A673 (cell line): ENCODE results near the gene VAV2. TPM values are rescaled to one million over a fixed set of nuclear protein-coding genes. Genes with fewer than 3 reads are reported as not detected.

Source experiments
- BruUV-seq: library from RNA; stranded (reverse); fragments of 400-500 nt; replicated peaks from 2 replicates; lab custom pipeline; 2021; lab: Mats Ljungman, UMichigan
- CTCF ChIA-PET: fragments of 300-600 bp; sonication (Branson Sonifier 250); formaldehyde crosslinking; loops from one replicate; lab custom pipeline; 2022; ENCODE audit warnings: antibody characterized with exemption; lab: Charles Lee
- POLR2A ChIA-PET: fragments of 300-600 bp; sonication (Branson Sonifier 250); formaldehyde crosslinking; loops from one replicate; lab custom pipeline; 2022; ENCODE audit warnings: antibody characterized with exemption; ENCODE audit not compliant: low non-redundant PET; lab: Charles Lee
- DNase-seq: peaks from one replicate; pipeline ENCODE4 v3.0.0-alpha.2; 2015; ENCODE audit warnings: low spot score
- H3K27ac ChIP-seq: fragments of 200-600 bp; sonication (generic); 2 replicates; pipeline ENCODE4 v1.5.1; 2016; ENCODE audit warnings: mixed run types, low read depth, mild to moderate bottlenecking, mixed read lengths, antibody characterized with exemption, low read length; ENCODE audit not compliant: poor library complexity, severe bottlenecking
- H3K27me3 ChIP-seq: fragments of 200-600 bp; sonication (generic); replicated peaks from 2 replicates; pipeline ENCODE4 v1.6.1; 2017; ENCODE audit warnings: mixed run types, low read depth, mild to moderate bottlenecking, mixed read lengths, antibody characterized with exemption, low read length; ENCODE audit not compliant: insufficient read depth, poor library complexity
- H3K36me3 ChIP-seq: fragments of 200-600 bp; sonication (generic); 2 replicates; pipeline ENCODE4 v1.6.1; 2016; ENCODE audit warnings: mixed run types, mild to moderate bottlenecking, mixed read lengths, antibody characterized with exemption, low read length; ENCODE audit not compliant: insufficient read depth, poor library complexity, severe bottlenecking
- H3K4me1 ChIP-seq: fragments of 200-600 bp; sonication (generic); 2 replicates; pipeline ENCODE4 v1.6.1; 2017; ENCODE audit warnings: mixed run types, mild to moderate bottlenecking, mixed read lengths, antibody characterized with exemption, low read length; ENCODE audit not compliant: insufficient read depth, poor library complexity, severe bottlenecking
- H3K4me3 ChIP-seq: fragments of 200-600 bp; sonication (generic); 2 replicates; pipeline ENCODE4 v1.5.1; 2016; ENCODE audit warnings: low read depth, mixed run types, mild to moderate bottlenecking, mixed read lengths, low read length; ENCODE audit not compliant: poor library complexity, severe bottlenecking
- H3K9me3 ChIP-seq: fragments of 200-600 bp; sonication (generic); 2 replicates; pipeline ENCODE4 v1.6.1; 2016; ENCODE audit warnings: mixed run types, low read depth, mild to moderate bottlenecking, mixed read lengths, antibody characterized with exemption, low read length; ENCODE audit not compliant: poor library complexity, severe bottlenecking
- EZH2 ChIP-seq: fragments of 200-600 bp; sonication (generic); IDR thresholded peaks from 2 replicates; pipeline ENCODE4 v1.6.1; 2017; ENCODE audit warnings: borderline replicate concordance, low read depth, mild to moderate bottlenecking, mixed read lengths, antibody characterized with exemption, low read length; ENCODE audit not compliant: poor library complexity, severe bottlenecking
- intact Hi-C: fragments of 100-400 bp; cut with micrococcal nuclease; formaldehyde crosslinking; loops from one replicate; pipeline ENCODE4 v1.10.0; 2022; ENCODE audit not compliant: unreplicated experiment
- total RNA-seq: library from RNA; stranded (reverse); gene quantifications from 2 replicates; pipeline ENCODE4 v1.2.3, GENCODE V29; 2021
- TF ChIP-seq, protein P1 (sequence below): fragments of 300-800, 200-600 bp; sonication (generic); conservative IDR thresholded peaks from 2 replicates; pipeline ENCODE4 v1.5.1; 2017; ENCODE audit warnings: low read depth, mild to moderate bottlenecking, antibody characterized with exemption, low read length, moderate library complexity, mixed read lengths

VAV2 gene
- total RNA-seq, 1 experiment from 2014 or later: 16.4 TPM

DNA sequence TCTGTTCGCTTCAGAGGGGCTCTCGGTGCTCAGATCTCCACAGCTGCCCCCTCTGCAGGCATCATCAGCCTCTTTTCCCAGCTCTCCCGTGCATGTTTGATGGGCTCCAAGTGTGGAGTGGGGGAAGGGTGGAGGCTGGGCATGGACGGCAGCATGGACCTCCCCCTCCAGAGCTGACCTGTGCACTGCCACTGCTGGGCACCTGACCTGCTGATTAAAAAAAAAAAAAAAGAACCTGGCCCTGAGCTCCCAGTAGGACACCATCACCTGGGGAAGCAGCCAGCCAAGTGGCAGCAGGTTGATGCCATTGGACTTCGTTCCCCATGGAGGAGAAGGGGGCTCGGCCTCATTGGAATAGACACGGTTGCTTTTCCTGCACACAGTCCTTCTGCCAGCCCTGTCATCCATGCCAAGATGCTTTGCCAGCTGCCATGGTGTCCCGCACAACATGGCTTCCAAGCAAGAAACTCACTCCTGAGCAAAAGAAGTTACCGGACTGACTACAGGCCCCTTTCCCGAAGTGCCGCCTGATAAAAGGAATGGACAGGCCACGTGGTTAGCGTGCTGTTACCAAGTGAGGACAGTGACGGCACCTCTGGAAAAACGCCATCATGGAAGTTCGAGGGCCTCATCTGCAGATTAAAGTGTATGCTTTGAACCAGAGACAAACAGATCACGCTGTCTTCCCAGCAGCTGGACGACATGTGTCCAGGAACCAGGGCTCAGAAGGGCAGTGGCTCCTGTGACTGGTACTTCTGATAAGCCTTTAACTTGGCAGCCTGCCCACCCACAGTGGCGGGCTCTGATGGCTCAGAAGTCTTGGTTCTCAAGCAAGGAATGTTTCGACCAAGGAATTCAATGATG, 18.4 kb upstream of the VAV2 start:
- H3K9me3 ChIP-seq: peaks cover 7% of the 10 kb centered on the region
- TF ChIP-seq EZH2: no peak
- TF ChIP-seq, protein P1, sequence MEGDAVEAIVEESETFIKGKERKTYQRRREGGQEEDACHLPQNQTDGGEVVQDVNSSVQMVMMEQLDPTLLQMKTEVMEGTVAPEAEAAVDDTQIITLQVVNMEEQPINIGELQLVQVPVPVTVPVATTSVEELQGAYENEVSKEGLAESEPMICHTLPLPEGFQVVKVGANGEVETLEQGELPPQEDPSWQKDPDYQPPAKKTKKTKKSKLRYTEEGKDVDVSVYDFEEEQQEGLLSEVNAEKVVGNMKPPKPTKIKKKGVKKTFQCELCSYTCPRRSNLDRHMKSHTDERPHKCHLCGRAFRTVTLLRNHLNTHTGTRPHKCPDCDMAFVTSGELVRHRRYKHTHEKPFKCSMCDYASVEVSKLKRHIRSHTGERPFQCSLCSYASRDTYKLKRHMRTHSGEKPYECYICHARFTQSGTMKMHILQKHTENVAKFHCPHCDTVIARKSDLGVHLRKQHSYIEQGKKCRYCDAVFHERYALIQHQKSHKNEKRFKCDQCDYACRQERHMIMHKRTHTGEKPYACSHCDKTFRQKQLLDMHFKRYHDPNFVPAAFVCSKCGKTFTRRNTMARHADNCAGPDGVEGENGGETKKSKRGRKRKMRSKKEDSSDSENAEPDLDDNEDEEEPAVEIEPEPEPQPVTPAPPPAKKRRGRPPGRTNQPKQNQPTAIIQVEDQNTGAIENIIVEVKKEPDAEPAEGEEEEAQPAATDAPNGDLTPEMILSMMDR: no peak
- DNase-seq: no peak
- no peaks in the 10 kb centered on the region for H3K4me1 ChIP-seq
- CTCF ChIA-PET: no interaction called here
- no peak overlapping the region for H3K4me3 ChIP-seq
- no peak overlapping the region for H3K27ac ChIP-seq
- no TSS peak for BruUV-seq
- no peaks in the 10 kb centered on the region for H3K27me3 ChIP-seq
- POLR2A ChIA-PET: no interaction called here
- intact Hi-C loops: no loop called here
- H3K36me3 ChIP-seq: no peaks in the 10 kb centered on the region

DNA sequence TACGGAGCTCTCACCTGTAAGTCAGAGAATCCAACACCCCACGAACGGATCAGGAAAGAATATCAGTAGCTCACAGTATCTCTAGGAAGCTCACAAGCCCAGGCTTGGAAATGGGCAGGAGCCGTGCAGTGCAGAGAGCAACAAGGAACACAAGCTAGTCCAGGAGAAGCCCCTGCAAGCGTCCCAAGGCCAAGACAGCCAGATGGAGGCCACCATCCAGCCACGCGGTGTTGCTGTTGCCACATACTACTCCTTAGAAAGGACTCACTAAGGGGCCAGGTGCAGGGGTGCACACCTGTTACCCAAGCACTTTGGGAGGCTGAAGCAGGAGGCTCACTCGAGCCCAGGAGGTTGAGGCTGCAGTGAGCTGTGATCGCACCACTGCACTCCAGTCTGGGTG, 15.4 kb upstream of the VAV2 start:
- no peaks in the 10 kb centered on the region for H3K9me3 ChIP-seq
- POLR2A ChIA-PET: no interaction called here
- no peak for DNase-seq
- no peaks in the 10 kb centered on the region for H3K36me3 ChIP-seq
- no peak for TF ChIP-seq EZH2
- TF ChIP-seq, protein P1: no peak
- CTCF ChIA-PET: no interaction called here
- intact Hi-C loops: no loop called here
- no peaks in the 10 kb centered on the region for H3K27me3 ChIP-seq
- no peak overlapping the region for H3K27ac ChIP-seq
- H3K4me1 ChIP-seq: no peaks in the 10 kb centered on the region
- no peak overlapping the region for H3K4me3 ChIP-seq
- BruUV-seq: no TSS peak

DNA sequence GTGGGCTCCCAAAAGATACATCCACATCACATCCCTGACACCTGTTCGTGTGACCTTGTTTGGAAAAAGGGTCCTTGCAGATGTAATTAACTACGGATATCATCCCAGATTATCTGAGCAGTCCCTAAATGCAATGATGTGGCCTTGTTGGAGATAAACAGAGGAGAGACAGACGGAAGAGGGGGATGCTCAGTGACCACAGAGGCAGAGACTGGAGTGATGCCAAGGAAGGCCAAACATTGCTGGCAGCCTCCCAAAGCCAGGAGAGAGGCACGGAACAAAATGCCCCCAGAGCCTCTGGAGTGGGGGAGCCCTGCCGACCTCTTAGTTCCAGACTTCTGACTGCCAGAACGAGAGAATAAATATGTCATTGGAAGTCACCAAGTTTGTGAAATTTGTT, 15.0 kb upstream of the VAV2 start:
- Histone ChIP-seq H3K9me3 (no peaks in the 10 kb centered on the region), H3K27me3 (no peaks in the 10 kb centered on the region), H3K36me3 (no peaks in the 10 kb centered on the region), H3K4me1 (no peaks in the 10 kb centered on the region), H3K27ac (no peak overlapping the region), H3K4me3 (no peak overlapping the region)
- ChIA-PET POLR2A (no interaction called here), CTCF (no interaction called here)
- TF ChIP-seq EZH2: no peak
- TF ChIP-seq, protein P1: no peak
- no TSS peak for BruUV-seq
- intact Hi-C loops: no loop called here
- DNase-seq: no peak
